Activated CD8-positive, alpha-beta T cell treated with anti-CD3 and anti-CD28 coated beads, Interleukin-2, amount 10 ng/mL, durations not matched to agents 7 days and 5 days (primary cell): ENCODE measurements around the gene FUT9. TPM values are rescaled to one million over a fixed set of nuclear protein-coding genes. Genes with fewer than 3 reads are reported as not detected.

Source experiments
- ATAC-seq: fragments of 150-1000 bp; cut with Tn5 transposase; one replicate; pipeline ENCODE4 v1.10.0; 2021; ENCODE audit warnings: moderate library complexity
- CTCF ChIA-PET: fragments of 350-600 bp; sonication (Branson Sonifier 250); formaldehyde crosslinking; loops from one replicate; lab custom pipeline; 2021; ENCODE audit warnings: antibody characterized with exemption; lab: Charles Lee
- POLR2A ChIA-PET: fragments of 350-600 bp; sonication (Branson Sonifier 250); formaldehyde crosslinking; loops from one replicate; lab custom pipeline; 2021; ENCODE audit warnings: antibody characterized with exemption; lab: Charles Lee
- DNase-seq: peaks from one replicate; pipeline ENCODE4 v3.0.0-alpha.2; 2020
- H3K27ac Mint-ChIP-seq: one replicate; pipeline ENCODE4 v1.8.0; 2021; ENCODE audit warnings: mild to moderate bottlenecking, mixed read lengths
- H3K27me3 Mint-ChIP-seq: one replicate; pipeline ENCODE4 v1.8.0; 2021; ENCODE audit warnings: low read depth, mixed read lengths
- H3K36me3 Mint-ChIP-seq: one replicate; pipeline ENCODE4 v1.8.0; 2021; ENCODE audit warnings: low read depth, mixed read lengths
- H3K4me1 Mint-ChIP-seq: one replicate; pipeline ENCODE4 v1.8.0; 2021; ENCODE audit warnings: low read depth, mixed read lengths
- H3K4me3 Mint-ChIP-seq: one replicate; pipeline ENCODE4 v1.8.0; 2021; ENCODE audit warnings: mild to moderate bottlenecking, mixed read lengths
- H3K9me3 Mint-ChIP-seq: one replicate; pipeline ENCODE4 v1.8.0; 2022; ENCODE audit warnings: mixed read lengths; ENCODE audit not compliant: insufficient read depth
- total RNA-seq, 2 experiments: library from RNA; stranded (reverse); gene quantifications; one replicate each; pipeline ENCODE4 v1.2.3, GENCODE V29; 2021

The FUT9 gene
- total RNA-seq = not detected

DNA sequence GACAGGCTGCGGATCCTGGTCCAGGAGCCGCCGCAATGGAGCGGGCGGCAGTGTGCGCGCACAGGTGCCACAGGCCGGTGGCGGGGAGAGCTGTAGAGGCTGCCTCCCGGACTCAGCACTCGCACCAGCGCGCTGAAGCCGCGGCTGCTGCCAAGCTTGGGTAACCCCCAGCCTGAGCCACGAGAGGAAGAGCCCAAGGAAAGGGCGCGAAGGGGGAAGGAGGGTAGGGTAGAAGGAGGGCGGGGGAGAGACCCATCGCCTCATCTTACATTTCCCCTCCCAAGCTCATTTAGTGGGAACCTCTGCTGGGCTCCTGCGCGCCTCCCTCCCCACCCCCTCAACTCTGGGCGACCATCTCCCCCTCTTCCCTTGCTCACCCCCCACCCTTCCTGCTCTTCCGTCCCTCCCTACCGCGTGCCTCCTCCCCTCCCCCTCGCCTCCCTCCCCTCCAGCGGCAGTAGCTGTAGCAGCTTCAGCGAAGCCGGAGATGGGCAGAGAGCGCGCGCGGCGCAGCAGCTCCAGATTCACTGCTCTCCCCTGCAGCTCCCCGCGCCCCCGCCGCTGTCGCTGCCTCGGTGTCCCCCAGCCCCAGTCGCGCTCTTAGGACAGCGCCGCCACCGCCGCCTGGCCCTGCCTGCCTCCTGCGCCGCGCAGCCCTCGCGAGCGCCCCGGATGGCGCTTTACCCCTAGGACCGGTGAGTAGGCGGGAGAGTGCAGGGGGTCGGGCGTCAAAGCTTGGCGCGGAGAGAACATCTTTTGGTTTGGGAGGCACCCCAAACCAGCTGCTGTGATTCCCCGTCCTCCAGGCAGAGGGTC is at the start of gene FUT9:
Gene FUT9, plus strand, starts transcription at position 457 of the 816 bp plus-strand sequence. CDS start 187,182 bp downstream, outside the sequence.
- Mint-ChIP-seq H3K36me3 (no peaks in the 10 kb centered on the region), H3K27me3 (peaks cover 21% of the 10 kb centered on the region), H3K4me1 (no peaks in the 10 kb centered on the region), H3K27ac (no peak within 1 kb of the TSS), H3K9me3 (no peaks in the 10 kb centered on the region), H3K4me3 (no peak within 1 kb of the TSS)
- POLR2A ChIA-PET = no interaction called here
- DNase-seq = no peak
- no peak for ATAC-seq
- CTCF ChIA-PET = no interaction called here

DNA sequence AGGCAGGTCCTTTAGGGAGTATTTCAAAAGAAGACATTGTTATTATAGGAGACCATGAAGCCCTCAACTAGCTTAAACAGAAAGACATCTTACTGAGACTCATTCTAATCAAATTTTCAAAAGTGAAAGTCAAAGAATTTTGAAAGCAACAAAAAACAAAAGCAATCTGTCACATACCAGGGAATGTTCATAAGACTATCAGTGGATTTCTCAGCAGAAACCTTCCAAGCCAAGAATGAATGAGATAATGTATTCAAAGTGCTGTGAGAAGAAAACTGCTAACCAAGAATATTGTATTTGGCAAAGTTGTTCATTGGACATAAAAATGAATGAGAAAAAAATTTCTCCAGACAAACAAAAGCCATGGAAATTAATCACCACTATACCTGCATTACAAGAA is 48.2 kb upstream of the FUT9 start:
- Mint-ChIP-seq H3K27ac (no peak overlapping the region), H3K4me1 (no peaks in the 10 kb centered on the region), H3K36me3 (no peaks in the 10 kb centered on the region), H3K4me3 (no peak overlapping the region), H3K9me3 (peaks cover 5% of the 10 kb centered on the region), H3K27me3 (no peaks in the 10 kb centered on the region)
- ATAC-seq (no peak), DNase-seq (no peak)
- POLR2A ChIA-PET = no interaction called here
- CTCF ChIA-PET = no interaction called here

DNA sequence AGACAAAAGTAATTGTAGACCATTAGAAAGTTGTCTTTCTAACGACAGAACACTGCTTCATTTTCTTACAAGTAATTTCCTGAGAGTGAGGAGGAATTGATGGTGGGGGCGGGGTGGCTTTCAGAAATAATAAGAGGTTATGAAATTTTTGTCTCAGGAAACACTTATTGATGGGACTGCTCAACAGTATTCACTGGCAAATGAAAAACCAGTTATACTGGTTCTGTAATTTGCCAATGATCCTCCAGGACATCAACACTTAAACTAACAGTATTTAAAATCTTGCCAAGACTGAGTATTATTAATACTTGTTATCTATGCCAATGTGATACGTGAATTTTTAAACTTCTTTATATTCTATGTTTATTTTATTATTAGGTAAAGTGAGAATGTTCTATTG is 41.8 kb upstream of the FUT9 start:
- ATAC-seq (no peak), DNase-seq (no peak)
- Mint-ChIP-seq H3K4me1 (no peaks in the 10 kb centered on the region), H3K27ac (no peak overlapping the region), H3K4me3 (no peak overlapping the region), H3K27me3 (no peaks in the 10 kb centered on the region), H3K9me3 (peaks cover 5% of the 10 kb centered on the region), H3K36me3 (no peaks in the 10 kb centered on the region)
- POLR2A ChIA-PET = no interaction called here
- CTCF ChIA-PET = no interaction called here

DNA sequence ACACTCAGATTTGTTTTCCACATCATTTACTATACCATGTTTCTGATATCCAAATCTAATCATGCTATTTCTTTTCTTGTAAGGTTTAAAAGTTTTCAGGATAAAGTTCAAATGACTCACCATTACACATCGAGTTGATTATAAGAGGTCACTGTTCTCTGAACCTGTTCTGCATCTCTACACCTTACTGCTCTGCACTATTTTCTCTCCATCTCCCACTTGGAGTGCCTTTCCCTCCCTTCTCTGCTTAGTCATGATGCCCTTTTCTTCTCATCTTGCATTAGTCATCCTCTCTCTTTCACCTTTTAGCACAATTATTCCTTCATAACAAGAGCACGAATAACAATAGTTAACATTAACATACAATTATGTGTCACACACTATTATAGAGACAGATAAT is 37.5 kb upstream of the FUT9 start:
- ChIA-PET CTCF (no interaction called here), POLR2A (no interaction called here)
- H3K4me3 Mint-ChIP-seq = no peak overlapping the region
- H3K9me3 Mint-ChIP-seq = no peaks in the 10 kb centered on the region
- no peak overlapping the region for H3K27ac Mint-ChIP-seq
- no peaks in the 10 kb centered on the region for H3K36me3 Mint-ChIP-seq
- no peaks in the 10 kb centered on the region for H3K4me1 Mint-ChIP-seq
- H3K27me3 Mint-ChIP-seq = no peaks in the 10 kb centered on the region
- ATAC-seq = no peak
- no peak for DNase-seq

DNA sequence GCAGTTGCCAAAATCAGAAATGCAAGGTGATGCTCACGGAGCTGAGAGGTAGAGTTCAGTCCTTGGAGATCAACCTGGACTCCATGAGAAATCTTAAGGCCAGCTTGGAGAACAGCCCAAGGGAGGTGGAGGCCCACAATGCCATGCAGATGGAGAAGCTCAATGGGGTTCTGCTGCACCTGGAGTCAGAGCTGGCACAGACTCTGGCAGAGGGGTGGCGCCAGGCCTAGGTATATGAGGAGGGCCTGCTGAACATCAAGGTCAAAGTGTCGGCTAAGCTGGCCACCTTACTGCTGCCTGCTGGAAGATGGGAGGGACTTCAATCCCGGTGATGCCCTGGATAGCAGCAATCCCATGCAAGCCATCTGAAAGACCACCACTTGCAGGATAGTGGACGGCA is 23.9 kb upstream of the FUT9 start:
- ATAC-seq (no peak), DNase-seq (no peak)
- Mint-ChIP-seq H3K4me3 (no peak overlapping the region), H3K4me1 (no peaks in the 10 kb centered on the region), H3K9me3 (peaks cover 16% of the 10 kb centered on the region), H3K27me3 (no peaks in the 10 kb centered on the region), H3K27ac (no peak overlapping the region), H3K36me3 (no peaks in the 10 kb centered on the region)
- CTCF ChIA-PET = no interaction called here
- POLR2A ChIA-PET = no interaction called here

DNA sequence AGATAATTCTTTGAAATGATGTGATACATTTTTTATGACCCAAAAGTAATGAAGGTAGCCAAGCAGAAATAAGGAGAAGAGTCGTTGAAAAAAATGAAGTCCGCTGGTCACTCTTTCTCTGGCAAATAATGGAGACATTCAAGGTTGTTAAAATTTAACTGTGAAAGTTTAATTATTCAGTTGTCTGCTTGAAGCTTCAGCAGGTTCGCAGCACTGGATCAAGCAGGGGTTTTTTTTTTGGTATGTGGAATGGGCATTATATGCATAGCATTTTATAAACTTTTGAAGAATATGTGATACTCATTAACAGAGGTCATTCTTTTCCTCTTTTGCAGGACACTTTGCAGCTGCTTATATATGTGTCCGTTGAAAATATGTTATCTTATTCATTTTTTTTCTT is 21.6 kb upstream of the FUT9 start:
- Mint-ChIP-seq H3K4me1 (no peaks in the 10 kb centered on the region), H3K36me3 (no peaks in the 10 kb centered on the region), H3K9me3 (peaks cover 16% of the 10 kb centered on the region), H3K27me3 (no peaks in the 10 kb centered on the region), H3K27ac (no peak overlapping the region), H3K4me3 (no peak overlapping the region)
- ChIA-PET POLR2A (no interaction called here), CTCF (no interaction called here)
- no peak for ATAC-seq
- DNase-seq = no peak

DNA sequence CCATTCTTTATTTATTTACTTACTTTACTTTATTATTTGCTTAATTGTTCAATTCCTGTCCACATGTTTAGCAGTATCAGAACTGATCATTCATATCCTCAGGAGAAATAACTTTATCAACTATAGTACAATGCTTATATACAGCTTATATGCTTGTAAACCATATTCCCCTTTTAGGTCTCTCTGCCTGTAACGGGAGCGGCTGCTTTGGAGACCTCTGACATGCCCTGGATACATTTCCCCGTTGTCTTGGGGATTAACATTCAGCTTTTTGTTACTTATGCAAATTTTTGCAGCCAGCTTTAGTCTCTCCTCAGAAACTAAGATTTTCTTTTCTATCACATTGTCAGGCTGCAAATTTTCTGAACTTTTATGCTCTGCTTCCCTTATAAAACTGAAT is 17.6 kb upstream of the FUT9 start:
- no peak overlapping the region for H3K27ac Mint-ChIP-seq
- ChIA-PET POLR2A (no interaction called here), CTCF (no interaction called here)
- DNase-seq = no peak
- no peak for ATAC-seq
- H3K9me3 Mint-ChIP-seq = no peaks in the 10 kb centered on the region
- H3K4me3 Mint-ChIP-seq = no peak overlapping the region
- H3K4me1 Mint-ChIP-seq = no peaks in the 10 kb centered on the region
- no peaks in the 10 kb centered on the region for H3K36me3 Mint-ChIP-seq
- H3K27me3 Mint-ChIP-seq = no peaks in the 10 kb centered on the region

DNA sequence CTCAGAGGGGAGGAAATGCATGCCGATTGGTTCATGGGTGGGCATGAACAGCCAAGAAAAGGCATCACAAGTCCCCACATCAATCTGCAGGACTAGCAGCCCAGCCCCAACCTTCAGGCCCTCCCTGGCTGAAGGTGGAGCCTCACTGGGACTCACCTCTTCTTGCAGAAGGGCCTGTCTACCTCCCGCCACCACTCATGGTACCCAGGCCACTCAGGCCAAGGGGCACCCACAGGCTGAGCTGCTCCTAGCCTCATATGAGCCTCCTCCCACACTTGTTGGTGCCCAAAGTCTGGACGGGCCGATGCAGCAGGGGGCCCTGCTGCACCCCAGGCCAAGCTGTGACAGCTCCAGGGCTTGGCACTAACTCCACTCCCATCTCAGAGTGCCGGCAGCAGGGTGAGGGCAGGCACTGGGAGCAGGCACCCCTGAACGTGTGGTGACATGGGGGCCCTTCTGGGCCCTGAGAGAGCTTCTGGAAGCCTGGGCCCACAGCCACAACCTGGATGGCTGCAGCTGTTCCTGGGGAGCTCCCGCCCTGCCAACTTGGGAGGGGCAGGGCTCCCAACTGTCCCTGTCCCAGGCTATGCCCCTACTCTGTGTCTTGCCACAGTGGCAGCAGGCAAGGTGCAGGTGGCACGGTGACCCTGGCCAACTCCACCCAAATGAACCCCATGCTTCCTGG is 13.7 kb upstream of the FUT9 start:
- H3K4me3 Mint-ChIP-seq = no peak overlapping the region
- CTCF ChIA-PET = no interaction called here
- no peaks in the 10 kb centered on the region for H3K27me3 Mint-ChIP-seq
- DNase-seq (no peak), ATAC-seq (no peak)
- H3K27ac Mint-ChIP-seq = no peak overlapping the region
- H3K36me3 Mint-ChIP-seq = no peaks in the 10 kb centered on the region
- H3K4me1 Mint-ChIP-seq = no peaks in the 10 kb centered on the region
- POLR2A ChIA-PET = no interaction called here
- H3K9me3 Mint-ChIP-seq = no peaks in the 10 kb centered on the region

DNA sequence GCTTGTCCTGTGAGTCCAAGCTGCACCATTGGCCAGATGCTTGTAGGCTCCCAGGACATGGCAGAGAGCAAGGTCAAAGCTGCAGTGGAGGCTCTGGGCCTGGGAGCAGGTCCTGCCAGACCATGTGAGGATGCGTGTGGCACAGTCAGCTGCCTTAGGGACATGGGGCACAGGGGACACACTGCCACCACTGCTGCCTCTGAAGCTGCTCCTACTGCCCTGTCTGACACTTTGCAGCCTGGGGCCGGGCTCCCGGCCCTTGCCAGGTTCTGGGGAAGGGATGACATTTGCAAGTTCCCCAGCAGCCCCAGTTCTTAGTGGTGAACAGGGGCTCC is 13.2 kb upstream of the FUT9 start:
- H3K9me3 Mint-ChIP-seq = no peaks in the 10 kb centered on the region
- H3K27ac Mint-ChIP-seq = no peak overlapping the region
- ATAC-seq (no peak), DNase-seq (no peak)
- no peaks in the 10 kb centered on the region for H3K36me3 Mint-ChIP-seq
- no peaks in the 10 kb centered on the region for H3K27me3 Mint-ChIP-seq
- H3K4me1 Mint-ChIP-seq = no peaks in the 10 kb centered on the region
- POLR2A ChIA-PET = no interaction called here
- no peak overlapping the region for H3K4me3 Mint-ChIP-seq
- CTCF ChIA-PET = no interaction called here

DNA sequence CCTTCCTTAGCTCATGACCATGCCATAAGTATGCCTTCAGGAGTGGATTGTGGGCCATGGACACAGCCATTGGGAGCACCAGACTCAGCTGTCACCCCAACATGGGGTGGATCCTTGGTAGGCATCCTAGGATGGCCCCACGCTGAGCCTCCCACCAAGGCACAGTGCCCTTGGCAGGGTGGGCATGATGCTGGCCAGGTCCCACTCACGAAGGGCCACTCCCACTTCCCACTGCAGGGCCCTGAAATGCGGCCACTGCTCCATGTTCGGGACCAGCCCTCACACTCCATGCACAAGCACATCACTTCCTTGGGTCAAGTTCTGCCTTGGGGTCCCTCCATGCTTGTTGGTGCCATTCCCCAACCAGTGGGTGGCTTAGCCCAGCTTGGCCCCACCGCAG is 12.9 kb upstream of the FUT9 start:
- CTCF ChIA-PET = no interaction called here
- Mint-ChIP-seq H3K4me1 (no peaks in the 10 kb centered on the region), H3K27ac (no peak overlapping the region), H3K36me3 (no peaks in the 10 kb centered on the region), H3K27me3 (no peaks in the 10 kb centered on the region), H3K4me3 (no peak overlapping the region), H3K9me3 (no peaks in the 10 kb centered on the region)
- POLR2A ChIA-PET = no interaction called here
- DNase-seq = no peak
- ATAC-seq = no peak

DNA sequence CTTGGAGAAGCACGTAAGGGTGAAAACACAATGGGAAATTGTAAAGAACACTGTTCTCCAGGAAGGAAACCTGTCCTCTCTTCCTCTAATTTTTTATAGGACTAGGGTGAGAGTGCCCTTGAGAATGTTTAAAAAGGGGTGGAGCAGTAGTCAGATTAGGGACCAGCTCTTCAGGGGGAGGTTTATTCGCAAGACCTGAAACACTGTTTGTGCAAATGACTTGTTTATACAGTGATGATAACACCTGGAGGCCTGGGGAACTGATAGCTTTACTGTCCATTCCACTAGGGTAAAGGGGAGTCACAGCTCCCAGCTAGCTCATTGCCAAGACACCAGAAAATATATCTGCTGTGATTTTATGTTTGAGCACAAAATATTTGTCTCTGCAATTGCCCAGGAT is 8.1 kb upstream of the FUT9 start:
- Mint-ChIP-seq H3K27me3 (no peaks in the 10 kb centered on the region), H3K27ac (no peak overlapping the region), H3K36me3 (no peaks in the 10 kb centered on the region), H3K9me3 (no peaks in the 10 kb centered on the region), H3K4me1 (no peaks in the 10 kb centered on the region), H3K4me3 (no peak overlapping the region)
- CTCF ChIA-PET = no interaction called here
- DNase-seq = no peak
- ATAC-seq = no peak
- POLR2A ChIA-PET = no interaction called here

DNA sequence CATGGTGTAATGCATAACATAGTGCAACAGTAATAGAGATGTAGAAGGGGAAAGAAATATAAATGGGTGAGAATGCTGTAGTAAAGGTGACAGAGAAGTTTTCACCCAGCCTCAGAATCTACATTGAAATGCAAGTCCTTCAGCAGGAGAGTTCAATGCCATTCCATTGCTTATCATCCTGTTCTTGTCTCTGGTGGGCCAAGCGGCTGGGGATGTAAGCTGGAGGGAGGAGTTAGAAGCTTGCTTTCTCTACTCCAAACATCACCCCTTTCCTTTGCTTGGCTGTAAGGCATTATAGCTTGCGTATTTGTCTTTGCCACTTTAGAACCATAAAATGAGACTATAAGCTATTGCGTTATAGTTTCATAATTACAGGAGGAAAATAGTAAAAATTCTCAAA is 2.2 kb upstream of the FUT9 start:
- Mint-ChIP-seq H3K27ac (no peak overlapping the region), H3K4me3 (no peak overlapping the region), H3K4me1 (no peaks in the 10 kb centered on the region), H3K27me3 (peaks cover 21% of the 10 kb centered on the region), H3K36me3 (no peaks in the 10 kb centered on the region), H3K9me3 (no peaks in the 10 kb centered on the region)
- ATAC-seq = no peak
- ChIA-PET POLR2A (no interaction called here), CTCF (no interaction called here)
- DNase-seq = no peak
